K562 (cell line): Measurements from ENCODE around the gene ZNF546. TPM values are rescaled to one million over a fixed set of nuclear protein-coding genes. Genes with fewer than 3 reads are reported as not detected.

Experiments
- CHD7 ChIP-seq: fragments of 200-600 bp; sonication (generic); IDR thresholded peaks from one replicate; pipeline ENCODE4 v1.6.1; 2012; ENCODE audit warnings: mild to moderate bottlenecking, low read depth, low read length, inconsistent platforms
- ZC3H4 ChIP-seq: sonication (generic); formaldehyde crosslinking; IDR thresholded peaks from 2 replicates; pipeline ENCODE4 v1.9.0; 2021; ENCODE audit warnings: missing genetic modification reagents, borderline replicate concordance
- polyA plus RNA-seq, 8 experiments: library from polyadenylated mRNA; depleted of rRNA in 4 of 8; stranded (reverse) in 5 of 8; unstranded in 3 of 8; fragments of >200 nt; fragmentation: Nextera tagmentation in 2 of 8; fragmentation: Illumina TruSeq in 1 of 8; extraction: Ambion mirVana in 2 of 8; extraction: Trizol in 1 of 8; gene quantifications; 2 replicates each; pipeline versions ENCODE4 v1.2.1 to v1.2.3, GENCODE V29; 2011 to 2014; ENCODE audit warnings: inconsistent platforms in 1 of 8, missing spikeins in 1 of 8
- total RNA-seq, 7 experiments: library from RNA; depleted of rRNA in 6 of 7; stranded (reverse); fragments of >200 nt in 6 of 7; fragmentation: Illumina TruSeq in 2 of 7; extraction: Trizol in 2 of 7; gene quantifications; 2 replicates each; pipeline versions ENCODE4 v1.2.1 to v1.2.3, GENCODE V29; 2011 to 2021; ENCODE audit warnings: low replicate concordance in 1 of 7

ZNF546 gene
- total and polyA plus RNA-seq, 9 of the 15 experiments (the other 6 are each of a cell fraction or from before 2014, with no cell fraction given), result 0.73 to 5.1 (median 2.2) TPM

DNA sequence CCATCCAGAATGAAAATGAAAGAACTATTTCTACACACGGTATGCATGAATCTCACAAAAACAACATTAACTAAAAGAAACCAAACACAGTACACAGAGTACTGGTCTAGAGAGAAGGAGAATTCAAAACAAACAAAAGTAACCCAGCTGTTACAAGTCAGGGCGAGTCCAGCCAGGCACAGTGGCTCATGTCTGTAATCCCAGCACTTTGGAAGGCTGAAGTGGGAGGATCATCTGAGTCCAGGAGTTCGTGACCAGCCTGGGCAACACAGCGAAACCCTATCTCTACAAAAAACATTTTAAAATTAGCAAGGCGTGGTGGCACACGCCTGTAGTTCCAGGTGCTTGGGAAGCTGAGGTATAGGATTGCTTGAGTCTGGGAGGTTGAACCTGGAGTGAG, 27.6 kb upstream of the ZNF546 start (continued):
- TF ChIP-seq CHD7 (no peak), ZC3H4 (CRISPR knock-in tag) (no peak)
